PC-9 (cell line): ENCODE measurements around the gene RUSC1.

Experiments used
- CTCF ChIP-seq: fragments of 200-600 bp; sonication (generic); conservative IDR thresholded peaks from 2 replicates; pipeline ENCODE4 v1.6.1; 2017; ENCODE audit warnings: mixed run types, antibody characterized with exemption, mild to moderate bottlenecking, moderate library complexity
- EZH2 ChIP-seq: fragments of 200-600 bp; sonication (generic); IDR thresholded peaks from 2 replicates; pipeline ENCODE4 v1.8.0; 2017; ENCODE audit warnings: antibody characterized with exemption, low read depth

GRCh38 chr1:155284476-155284875, 36.2 kb upstream of the RUSC1 start:
- TF ChIP-seq CTCF (no peak), EZH2 (no peak)
